Activated CD4-positive, alpha-beta T cell treated with anti-CD3 and anti-CD28 coated beads, Interleukin-2, amount 10 ng/mL, durations not matched to agents 7 days and 5 days (primary cell): ENCODE measurements around the gene AKR1A1. TPM values are rescaled to one million over a fixed set of nuclear protein-coding genes. Genes with fewer than 3 reads are reported as not detected.
"Not testable (repeated sequence)": the region's sequence is repeated elsewhere in the genome, so short reads cannot be mapped to it uniquely, and the experiment has no call there.

Source experiments
- CTCF ChIA-PET: fragments of 350-600 bp; sonication (Branson Sonifier 250); formaldehyde crosslinking; loops from one replicate; lab custom pipeline; 2021; ENCODE audit warnings: antibody characterized with exemption; lab: Charles Lee
- POLR2A ChIA-PET: fragments of 350-600 bp; sonication (Branson Sonifier 250); formaldehyde crosslinking; loops from one replicate; lab custom pipeline; 2021; ENCODE audit warnings: antibody characterized with exemption; lab: Charles Lee
- DNase-seq: peaks from one replicate; pipeline ENCODE4 v3.0.0-alpha.2; 2020
- H3K27ac Mint-ChIP-seq: one replicate; pipeline ENCODE4 v1.8.0; 2021; ENCODE audit warnings: mild to moderate bottlenecking, moderate library complexity, mixed read lengths
- H3K27me3 Mint-ChIP-seq: one replicate; pipeline ENCODE4 v1.8.0; 2021; ENCODE audit warnings: mixed read lengths
- H3K36me3 Mint-ChIP-seq: one replicate; pipeline ENCODE4 v1.8.0; 2021; ENCODE audit warnings: low read depth, mixed read lengths
- H3K4me1 Mint-ChIP-seq: one replicate; pipeline ENCODE4 v1.8.0; 2021; ENCODE audit warnings: mixed read lengths
- H3K4me3 Mint-ChIP-seq: one replicate; pipeline ENCODE4 v1.8.0; 2021; ENCODE audit warnings: mild to moderate bottlenecking, moderate library complexity, mixed read lengths
- H3K9me3 Mint-ChIP-seq: one replicate; pipeline ENCODE4 v1.8.0; 2021; ENCODE audit warnings: mixed read lengths
- total RNA-seq, 2 experiments: library from RNA; stranded (reverse); gene quantifications; one replicate each; pipeline ENCODE4 v1.2.3, GENCODE V29; 2021

The AKR1A1 gene
- total RNA-seq, 2 experiments from 2014 or later: 134 to 135 TPM

GRCh38 chr1:45583666-45584350 lies 33.2 kb downstream of the AKR1A1 start, which contains the start of gene NASP:
TSS of gene NASP (plus strand) at chr1:45584041. CDS start at chr1:45584147, 106 bp downstream.
- H3K36me3 Mint-ChIP-seq: peaks cover 7% of the 10 kb centered on the region
- no peaks in the 10 kb centered on the region for H3K27me3 Mint-ChIP-seq
- no peaks in the 10 kb centered on the region for H3K9me3 Mint-ChIP-seq
- peak within 1 kb of the TSS; percentile 99 for H3K27ac Mint-ChIP-seq
- ChIA-PET POLR2A (interaction anchor here (0.6 to 1.1 kb wide), 3 partner anchors 10 to 63 kb away, joined by 3 read pairs; partner anchors contain the start of gene AKR1A1), CTCF (interaction anchor here (0.7 to 2.8 kb wide), 11 partner anchors 10 to 707 kb away, joined by 3 to 10 read pairs (median 3); partner anchors contain the start of genes GPBP1L1, PRDX1 and TESK2)
- peak within 1 kb of the TSS; percentile 93 for H3K4me3 Mint-ChIP-seq
- DNase-seq: peak; percentile 91
- H3K4me1 Mint-ChIP-seq: peaks cover 32% of the 10 kb centered on the region

DNA sequence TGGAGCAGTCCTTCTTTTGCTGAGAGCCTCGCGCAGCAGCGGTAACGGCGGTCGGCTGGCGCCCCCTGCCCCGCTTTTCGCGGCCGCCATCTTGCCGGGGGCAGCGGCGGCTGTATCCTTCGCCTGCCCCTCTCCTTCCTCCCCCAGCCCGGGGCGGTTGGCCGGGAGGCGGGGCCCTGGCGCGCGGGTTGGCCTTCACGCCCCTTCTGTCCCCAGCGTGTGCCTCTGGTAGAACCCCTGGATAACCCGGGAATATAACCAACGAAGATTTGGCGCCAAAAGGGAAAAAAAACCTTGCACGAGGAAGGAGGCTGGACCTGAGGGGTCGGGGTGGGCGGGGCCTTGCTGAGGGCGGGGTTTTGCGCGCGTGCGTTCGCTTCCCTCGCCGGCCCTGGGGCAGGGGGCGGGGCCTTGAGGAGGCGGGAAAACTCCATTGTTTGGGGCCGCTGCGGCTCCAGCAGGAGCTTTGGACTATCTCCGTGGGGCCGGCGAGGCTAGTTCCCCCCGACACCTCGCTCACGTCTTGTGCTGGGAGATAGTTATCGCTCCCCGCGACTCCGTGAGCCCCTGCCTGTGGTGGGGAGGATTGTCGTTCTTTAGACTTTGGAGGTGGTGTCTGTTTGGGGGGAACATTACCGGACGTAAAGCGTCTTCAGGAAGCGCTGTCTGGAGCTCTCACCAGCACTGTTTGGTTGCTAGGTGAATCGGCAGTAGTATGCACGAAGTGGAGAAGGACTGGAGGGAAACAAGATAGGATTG lies 33.9 kb downstream of the AKR1A1 start:
- Mint-ChIP-seq H3K4me1 (peaks cover 38% of the 10 kb centered on the region), H3K9me3 (no peaks in the 10 kb centered on the region), H3K4me3 (peak overlapping the region; percentile 93), H3K27me3 (no peaks in the 10 kb centered on the region), H3K36me3 (peaks cover 8% of the 10 kb centered on the region), H3K27ac (peak overlapping the region; percentile 99)
- DNase-seq: peak; percentile 89
- CTCF ChIA-PET: interaction anchor here (0.6 to 1.4 kb wide), 4 partner anchors 14 to 96 kb away, joined by 3 read pairs; no protein-coding TSS in a partner anchor
- POLR2A ChIA-PET: interaction anchor here (0.6 to 1.1 kb wide), 3 partner anchors 9 to 63 kb away, joined by 3 to 4 read pairs (median 3); partner anchors contain the start of genes AKR1A1 and PRDX1

DNA sequence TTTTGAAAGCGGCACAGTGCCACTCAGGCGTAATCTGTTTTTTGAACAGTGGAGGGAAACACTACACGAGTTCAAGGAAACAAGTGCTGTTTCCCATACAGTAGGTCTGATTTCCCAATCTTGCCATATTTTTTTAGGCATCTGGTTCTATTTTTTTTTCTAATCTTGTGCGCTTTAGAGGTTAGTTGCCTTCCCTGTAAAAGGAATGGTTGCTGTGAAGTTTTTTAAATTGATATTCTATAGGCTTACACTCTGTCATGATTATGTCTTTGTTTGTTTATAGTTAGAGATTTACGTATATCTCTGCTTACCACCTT lies 34.4 kb downstream of the AKR1A1 start:
- Mint-ChIP-seq H3K4me3 (peak overlapping the region; percentile 93), H3K27ac (peak overlapping the region; percentile 99), H3K9me3 (no peaks in the 10 kb centered on the region), H3K27me3 (no peaks in the 10 kb centered on the region), H3K36me3 (peaks cover 8% of the 10 kb centered on the region), H3K4me1 (peaks cover 38% of the 10 kb centered on the region)
- ChIA-PET POLR2A (interaction anchor here (1.0 to 1.1 kb wide), 2 partner anchors 9 to 63 kb away, joined by 3 to 4 read pairs; partner anchors contain the start of gene PRDX1), CTCF (interaction anchor here (0.6 to 1.4 kb wide), 3 partner anchors 14 to 58 kb away, joined by 3 read pairs; no protein-coding TSS in a partner anchor)
- DNase-seq: no peak

DNA sequence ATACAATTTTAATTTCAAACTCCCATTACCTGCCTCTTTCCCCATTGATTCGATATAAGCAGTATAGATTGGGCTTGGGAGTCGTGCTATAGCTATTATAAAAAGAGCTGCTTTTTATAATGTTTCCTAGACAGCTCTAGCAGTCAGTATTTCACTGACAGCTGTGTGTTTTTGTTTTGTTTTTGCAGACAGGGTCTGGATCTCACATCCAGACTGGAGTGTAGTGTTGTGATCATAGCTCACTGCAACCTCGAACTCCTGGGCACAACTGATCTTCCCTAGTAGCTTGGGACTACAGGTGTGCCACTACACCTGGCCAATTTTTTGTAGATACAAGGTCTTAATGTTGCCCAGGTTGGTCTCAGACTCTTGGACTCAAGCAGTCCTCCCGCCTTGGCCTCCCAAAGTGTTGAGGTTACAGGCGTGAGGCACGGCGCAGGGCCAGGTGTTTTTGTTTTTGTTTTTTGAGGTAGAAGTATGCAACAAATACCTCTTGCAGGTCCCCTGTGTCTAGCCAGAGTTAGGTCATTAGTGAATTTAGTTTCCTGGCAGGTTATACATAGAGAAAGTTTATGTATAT lies 35.0 kb downstream of the AKR1A1 start:
- Mint-ChIP-seq H3K27ac (peak overlapping the region; percentile 99), H3K27me3 (no peaks in the 10 kb centered on the region), H3K9me3 (no peaks in the 10 kb centered on the region), H3K4me3 (peak overlapping the region; percentile 93), H3K4me1 (peaks cover 38% of the 10 kb centered on the region), H3K36me3 (peaks cover 8% of the 10 kb centered on the region)
- POLR2A ChIA-PET: interaction anchor here (1.0 kb wide), 1 partner anchor 64 kb away, joined by 4 read pairs; the partner anchor contains the start of gene PRDX1
- CTCF ChIA-PET: interaction anchor here (1.2 to 1.4 kb wide), 2 partner anchors 15 to 39 kb away, joined by 3 read pairs; no protein-coding TSS in a partner anchor
- DNase-seq: no peak

- peak overlapping the region; percentile 93 for H3K4me3 Mint-ChIP-seq
- H3K27ac Mint-ChIP-seq: peak overlapping the region; percentile 86
- peaks cover 11% of the 10 kb centered on the region for H3K36me3 Mint-ChIP-seq
- no peaks in the 10 kb centered on the region for H3K27me3 Mint-ChIP-seq
- POLR2A ChIA-PET: no interaction called here
- H3K4me1 Mint-ChIP-seq: peaks cover 41% of the 10 kb centered on the region
- CTCF ChIA-PET: no interaction called here
- no peak for DNase-seq
- H3K9me3 Mint-ChIP-seq: no peaks in the 10 kb centered on the region
Observed at GRCh38 chr1:45586769-45587168, 36.1 kb downstream of the AKR1A1 start.

DNA sequence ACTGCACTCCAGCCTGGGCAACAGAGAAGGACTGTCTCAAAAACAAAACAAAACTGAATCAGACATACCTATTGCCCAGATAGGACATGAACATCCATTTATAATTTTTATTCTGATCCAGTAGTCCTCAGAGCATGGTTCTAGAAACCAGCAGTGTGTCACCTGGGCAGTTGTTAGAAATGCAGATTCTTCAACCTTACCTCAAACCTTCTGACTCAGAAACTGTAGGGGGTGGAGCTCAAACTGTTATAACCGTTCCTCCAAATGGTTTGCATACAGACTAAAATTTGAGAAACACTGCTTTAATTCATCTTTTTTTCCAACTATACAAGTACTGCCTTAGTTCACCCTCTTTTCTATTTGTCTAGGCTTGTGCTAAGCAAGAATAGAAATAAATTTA lies 39.2 kb downstream of the AKR1A1 start:
- Mint-ChIP-seq H3K4me1 (peaks cover 35% of the 10 kb centered on the region), H3K27ac (peak overlapping the region; percentile 41), H3K9me3 (no peaks in the 10 kb centered on the region), H3K36me3 (peaks cover 22% of the 10 kb centered on the region), H3K27me3 (no peaks in the 10 kb centered on the region), H3K4me3 (no peak overlapping the region)
- no peak for DNase-seq
- ChIA-PET CTCF (interaction anchor here (0.6 kb wide), 1 partner anchor 186 kb away, joined by 3 read pairs; no protein-coding TSS in a partner anchor), POLR2A (no interaction called here)

- CTCF ChIA-PET: no interaction called here
- Mint-ChIP-seq H3K36me3 (peaks cover 37% of the 10 kb centered on the region), H3K27ac (peak overlapping the region; percentile 66), H3K4me3 (no peak overlapping the region), H3K27me3 (no peaks in the 10 kb centered on the region), H3K4me1 (peaks cover 16% of the 10 kb centered on the region), H3K9me3 (no peaks in the 10 kb centered on the region)
- POLR2A ChIA-PET: interaction anchor here (1.1 kb wide), 1 partner anchor 10 kb away, joined by 3 read pairs; no protein-coding TSS in a partner anchor
- no peak for DNase-seq
Observed at GRCh38 chr1:45594412-45594811, 43.8 kb downstream of the AKR1A1 start.

GRCh38 chr1:45596765-45597164 lies 46.1 kb downstream of the AKR1A1 start:
- POLR2A ChIA-PET, H3K27me3 Mint-ChIP-seq, H3K9me3 Mint-ChIP-seq, CTCF ChIA-PET, H3K27ac Mint-ChIP-seq, H3K4me3 Mint-ChIP-seq, DNase-seq: not testable (repeated sequence)
- peaks cover 42% of the 10 kb centered on the region for H3K36me3 Mint-ChIP-seq
- peaks cover 30% of the 10 kb centered on the region for H3K4me1 Mint-ChIP-seq

GRCh38 chr1:45604239-45604638 lies 53.6 kb downstream of the AKR1A1 start:
- DNase-seq: no peak
- Mint-ChIP-seq H3K36me3 (peaks cover 59% of the 10 kb centered on the region), H3K4me1 (peaks cover 53% of the 10 kb centered on the region), H3K4me3 (no peak overlapping the region), H3K27ac (no peak overlapping the region), H3K27me3 (no peaks in the 10 kb centered on the region), H3K9me3 (no peaks in the 10 kb centered on the region)
- ChIA-PET POLR2A (no interaction called here), CTCF (no interaction called here)

DNA sequence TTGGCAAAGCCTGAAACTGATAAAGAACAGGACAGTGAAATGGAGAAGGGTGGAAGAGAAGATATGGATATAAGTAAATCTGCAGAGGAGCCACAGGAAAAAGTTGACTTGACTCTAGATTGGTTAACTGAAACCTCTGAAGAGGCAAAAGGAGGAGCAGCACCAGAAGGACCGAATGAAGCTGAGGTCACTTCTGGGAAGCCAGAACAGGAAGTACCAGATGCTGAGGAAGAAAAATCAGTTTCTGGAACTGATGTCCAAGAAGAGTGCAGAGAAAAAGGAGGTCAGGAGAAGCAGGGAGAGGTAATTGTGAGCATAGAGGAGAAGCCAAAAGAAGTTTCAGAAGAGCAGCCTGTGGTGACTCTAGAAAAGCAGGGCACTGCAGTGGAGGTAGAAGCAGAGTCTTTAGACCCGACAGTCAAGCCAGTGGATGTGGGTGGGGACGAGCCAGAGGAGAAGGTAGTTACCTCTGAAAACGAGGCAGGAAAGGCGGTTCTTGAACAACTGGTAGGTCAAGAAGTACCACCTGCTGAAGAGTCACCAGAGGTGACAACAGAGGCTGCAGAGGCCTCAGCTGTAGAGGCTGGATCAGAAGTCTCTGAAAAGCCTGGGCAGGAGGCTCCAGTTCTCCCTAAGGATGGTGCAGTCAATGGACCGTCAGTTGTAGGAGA lies 56.9 kb downstream of the AKR1A1 start:
- ChIA-PET CTCF (no interaction called here), POLR2A (no interaction called here)
- Mint-ChIP-seq H3K4me3 (no peak overlapping the region), H3K9me3 (no peaks in the 10 kb centered on the region), H3K27me3 (no peaks in the 10 kb centered on the region), H3K4me1 (peaks cover 29% of the 10 kb centered on the region), H3K27ac (no peak overlapping the region), H3K36me3 (peaks cover 63% of the 10 kb centered on the region)
- DNase-seq: no peak

DNA sequence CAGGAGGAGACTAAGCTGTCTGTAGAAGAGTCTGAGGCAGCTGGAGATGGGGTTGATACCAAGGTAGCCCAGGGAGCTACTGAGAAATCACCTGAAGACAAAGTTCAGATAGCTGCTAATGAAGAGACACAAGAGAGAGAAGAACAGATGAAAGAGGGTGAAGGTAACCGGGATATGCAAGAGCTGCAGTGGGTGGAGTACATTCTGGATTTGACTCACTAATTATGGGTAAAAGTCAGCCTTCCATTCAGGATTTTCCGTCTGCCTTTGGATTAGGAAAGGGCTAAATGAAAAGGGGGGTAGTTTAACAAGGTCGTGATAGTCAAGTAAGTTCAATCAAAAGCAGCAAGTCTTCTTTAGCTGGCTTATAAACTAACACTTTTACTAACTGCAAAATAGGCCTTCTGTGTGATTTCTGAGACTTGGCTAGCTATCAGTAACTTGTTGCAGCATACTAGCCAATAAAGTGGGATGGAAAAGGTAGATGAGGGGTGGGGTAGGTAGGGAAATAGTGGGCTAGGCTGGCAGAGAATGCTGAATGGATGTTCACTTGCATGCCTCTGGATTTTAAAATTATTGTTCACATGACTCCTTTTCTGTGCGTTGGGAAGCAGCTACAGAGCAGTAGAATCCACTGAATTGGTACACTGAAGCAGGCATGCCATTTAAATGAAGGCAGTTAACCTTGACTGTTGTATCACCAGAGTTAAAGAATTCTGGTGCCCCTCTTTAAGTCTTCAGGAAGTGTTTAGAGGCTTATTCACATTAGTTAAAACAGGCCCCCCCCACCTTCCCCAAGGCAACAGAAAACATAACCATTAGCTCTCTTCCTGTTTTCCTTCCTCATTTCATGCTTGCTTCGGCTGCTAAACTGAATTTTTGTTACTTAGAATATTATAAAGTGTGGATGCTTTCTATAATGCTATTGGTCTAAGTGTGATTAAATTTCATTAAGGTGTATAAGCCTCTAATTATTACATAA lies 57.8 kb downstream of the AKR1A1 start:
- POLR2A ChIA-PET: no interaction called here
- Mint-ChIP-seq H3K36me3 (peaks cover 65% of the 10 kb centered on the region), H3K9me3 (no peaks in the 10 kb centered on the region)

More for the DNA sequence above, 57.8 kb downstream of the AKR1A1 start:
- Mint-ChIP-seq H3K4me3 (no peak overlapping the region), H3K27ac (peak overlapping the region; percentile 44), H3K4me1 (peaks cover 29% of the 10 kb centered on the region), H3K27me3 (no peaks in the 10 kb centered on the region)
- DNase-seq: no peak
- CTCF ChIA-PET: no interaction called here
